Fibroblast of lung (primary cell): Measurements from ENCODE around the gene MAD2L1. TPM values are rescaled to one million over a fixed set of nuclear protein-coding genes. Genes with fewer than 3 reads are reported as not detected.

ENCODE experiments used
- DNase-seq, 2 donors: peaks; one replicate each; pipeline versions ENCODE4 v3.0.0 to v3.0.0-alpha.2; 2010; ENCODE audit warnings: low read depth in 2 of 2
- H2AFZ ChIP-seq: 2 replicates; pipeline ENCODE4 v1.5.1; 2012; ENCODE audit warnings: low read length, control low read depth, inconsistent platforms
- H3K27ac ChIP-seq: 2 replicates; pipeline ENCODE4 v1.5.1; 2011; ENCODE audit warnings: low read length, control low read depth; ENCODE audit not compliant: insufficient read depth
- H3K27me3 ChIP-seq: 2 replicates; pipeline ENCODE4 v1.5.1; 2011; ENCODE audit warnings: mild to moderate bottlenecking, low read length; ENCODE audit not compliant: control insufficient read depth, insufficient read depth
- H3K36me3 ChIP-seq: 2 replicates; pipeline ENCODE4 v1.5.1; 2011; ENCODE audit warnings: low read length; ENCODE audit not compliant: control insufficient read depth, insufficient read depth
- H3K4me1 ChIP-seq: 2 replicates; pipeline ENCODE4 v1.5.1; 2011; ENCODE audit warnings: low read length; ENCODE audit not compliant: control insufficient read depth, insufficient read depth; ENCODE audit errors: extremely low read depth
- H3K4me2 ChIP-seq: 2 replicates; pipeline ENCODE4 v1.5.1; 2011; ENCODE audit warnings: low read length, control low read depth; ENCODE audit not compliant: insufficient read depth; ENCODE audit errors: extremely low read depth
- H3K4me3 ChIP-seq, 4 experiments: fragments of 200-600 bp in 1 of 4; sonication (generic) in 1 of 4; replicated peaks in 1 of 4; 2 replicates each; pipeline ENCODE4 v1.5.1; 2011 to 2016; ENCODE audit warnings: low read length in 4 of 4, low read depth in 3 of 4, mild to moderate bottlenecking in 3 of 4, control low read depth in 2 of 4, inconsistent platforms in 1 of 4, mixed read lengths in 1 of 4; ENCODE audit not compliant: insufficient read depth in 1 of 4; ENCODE audit errors: control extremely low read depth in 1 of 4
- H3K79me2 ChIP-seq: 2 replicates; pipeline ENCODE4 v1.5.1; 2012; ENCODE audit warnings: mild to moderate bottlenecking, low read length, inconsistent platforms; ENCODE audit not compliant: control insufficient read depth, insufficient read depth
- H3K9ac ChIP-seq: 2 replicates; pipeline ENCODE4 v1.5.1; 2011; ENCODE audit warnings: mild to moderate bottlenecking, low read length, control low read depth; ENCODE audit not compliant: insufficient read depth
- H3K9me3 ChIP-seq: 2 replicates; pipeline ENCODE4 v1.5.1; 2012; ENCODE audit warnings: low read depth, low read length; ENCODE audit not compliant: control insufficient read depth, insufficient read depth
- H4K20me1 ChIP-seq: 2 replicates; pipeline ENCODE4 v1.5.1; 2011; ENCODE audit warnings: low read length; ENCODE audit not compliant: control insufficient read depth, insufficient read depth; ENCODE audit errors: extremely low read depth
- EZH2 ChIP-seq: IDR thresholded peaks from 2 replicates; pipeline ENCODE4 v1.5.1; 2012; ENCODE audit warnings: low read length, control low read depth, mild to moderate bottlenecking; ENCODE audit errors: missing control alignments
- polyA minus RNA-seq: library from RNA; depleted of rRNA, polyadenylated mRNA; stranded (reverse); fragments of >200 nt; gene quantifications from 2 replicates; pipeline ENCODE4 v1.2.3, GENCODE V29; 2011; ENCODE audit warnings: low replicate concordance
- polyA plus RNA-seq, 2 donors: library from polyadenylated mRNA; depleted of rRNA in 1 of 2; stranded (reverse) in 1 of 2; unstranded in 1 of 2; fragments of >200 nt; gene quantifications; 2 replicates each; pipeline ENCODE4 v1.2.1, GENCODE V29; 2011 to 2012; ENCODE audit warnings: missing spikeins in 1 of 2
- total RNA-seq: library from RNA; depleted of rRNA; stranded (reverse); fragments of >200 nt; gene quantifications from 2 replicates; pipeline ENCODE4 v1.2.1, GENCODE V29; 2014
- TF ChIP-seq, protein P1 (sequence below), 2 donors: IDR thresholded peaks in 1 of 2; conservative IDR thresholded peaks in 1 of 2; 1 replicate in 1 of 2; 2 replicates in 1 of 2; pipeline ENCODE4 v1.5.1; 2011 to 2012; ENCODE audit warnings: low read length in 2 of 2, control low read depth in 1 of 2, inconsistent platforms in 1 of 2, low read depth in 1 of 2, mild to moderate bottlenecking in 1 of 2

The MAD2L1 gene
- total RNA-seq (2.1 and 10.6 TPM in 2 replicates), polyA plus RNA-seq (12.8 and 38.4 TPM in 2 replicates), polyA minus RNA-seq (2.8 and 23.0 TPM in 2 replicates)
- 16.7 and 44.3 TPM in 2 replicates for polyA plus RNA-seq (2012)

DNA sequence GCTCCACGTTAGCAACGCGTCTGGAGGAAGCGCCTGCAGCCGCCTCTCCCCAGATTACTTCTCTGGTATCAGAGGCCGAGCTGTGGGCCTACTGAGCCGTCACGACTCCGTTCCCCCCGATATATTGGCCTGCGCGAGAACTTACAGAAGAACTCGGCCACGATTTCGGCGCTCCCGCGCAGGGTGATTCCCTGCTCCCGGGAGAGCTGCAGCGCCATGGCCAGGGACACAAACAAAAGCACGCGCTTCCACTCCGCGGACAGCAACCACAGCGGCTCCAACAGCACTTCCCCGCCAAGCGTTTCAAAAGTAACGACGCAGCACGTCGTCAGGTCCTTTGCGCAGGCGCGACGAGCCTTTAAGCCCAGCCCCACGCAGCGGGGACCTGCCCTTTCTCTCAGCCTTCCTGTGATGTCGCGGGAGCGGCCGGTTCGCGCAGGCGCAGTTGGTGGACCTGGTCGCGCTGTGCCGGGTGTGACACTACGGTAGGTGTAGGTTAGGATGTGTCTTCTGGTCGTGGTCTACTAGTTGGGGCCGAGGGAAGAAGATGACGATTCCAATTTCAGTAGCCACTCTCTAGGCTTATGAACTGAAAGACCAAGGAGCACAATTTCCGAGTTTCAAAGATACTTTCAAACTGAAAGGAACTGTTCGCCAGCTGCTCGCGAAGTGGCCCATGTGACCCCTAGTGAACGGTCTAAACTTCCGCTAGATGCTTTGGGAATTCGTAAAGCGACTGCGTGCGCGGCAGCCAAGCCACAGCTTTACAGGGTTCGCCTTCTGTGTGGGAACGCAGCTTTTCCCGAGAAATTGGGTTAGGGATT, at the start of gene MAD2L1:
TSS of gene MAD2L1 (minus strand) at position 332 of the 824 bp plus-strand sequence. CDS start at position 218, 114 bp downstream.
- H3K4me1 ChIP-seq, result peaks cover 8% of the 10 kb centered on the region

DNA sequence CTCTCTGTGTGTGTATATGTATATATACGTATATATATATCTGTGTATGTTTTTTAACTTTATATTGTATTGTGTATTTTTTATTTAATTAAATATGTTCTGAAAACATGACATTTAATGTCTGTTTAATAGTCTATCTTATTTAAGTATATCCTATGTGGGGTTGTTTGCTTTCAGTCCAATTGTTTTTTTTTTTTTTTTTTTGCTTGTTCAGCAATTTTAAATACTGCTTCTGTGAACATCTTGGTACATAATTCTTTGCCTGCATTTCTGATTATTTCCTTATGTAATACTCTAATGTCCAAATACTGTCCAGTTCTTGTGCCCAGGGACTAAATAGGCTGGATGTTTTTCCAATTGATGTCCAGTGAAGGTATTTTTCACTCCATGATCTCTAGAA, 45.1 kb upstream of the MAD2L1 start:
- Histone ChIP-seq H3K79me2 (no peaks in the 10 kb centered on the region), H3K27me3 (no peaks in the 10 kb centered on the region), H3K4me3 (no peak overlapping the region), H3K36me3 (no peaks in the 10 kb centered on the region), H3K27ac (no peak overlapping the region), H4K20me1 (no peaks in the 10 kb centered on the region), H3K4me1 (no peaks in the 10 kb centered on the region), H3K4me2 (no peak overlapping the region), H3K9ac (no peak overlapping the region), H2AFZ (no peak overlapping the region), H3K9me3 (no peaks in the 10 kb centered on the region)
- no peak for DNase-seq
- no peak for TF ChIP-seq EZH2
- TF ChIP-seq, protein P1, sequence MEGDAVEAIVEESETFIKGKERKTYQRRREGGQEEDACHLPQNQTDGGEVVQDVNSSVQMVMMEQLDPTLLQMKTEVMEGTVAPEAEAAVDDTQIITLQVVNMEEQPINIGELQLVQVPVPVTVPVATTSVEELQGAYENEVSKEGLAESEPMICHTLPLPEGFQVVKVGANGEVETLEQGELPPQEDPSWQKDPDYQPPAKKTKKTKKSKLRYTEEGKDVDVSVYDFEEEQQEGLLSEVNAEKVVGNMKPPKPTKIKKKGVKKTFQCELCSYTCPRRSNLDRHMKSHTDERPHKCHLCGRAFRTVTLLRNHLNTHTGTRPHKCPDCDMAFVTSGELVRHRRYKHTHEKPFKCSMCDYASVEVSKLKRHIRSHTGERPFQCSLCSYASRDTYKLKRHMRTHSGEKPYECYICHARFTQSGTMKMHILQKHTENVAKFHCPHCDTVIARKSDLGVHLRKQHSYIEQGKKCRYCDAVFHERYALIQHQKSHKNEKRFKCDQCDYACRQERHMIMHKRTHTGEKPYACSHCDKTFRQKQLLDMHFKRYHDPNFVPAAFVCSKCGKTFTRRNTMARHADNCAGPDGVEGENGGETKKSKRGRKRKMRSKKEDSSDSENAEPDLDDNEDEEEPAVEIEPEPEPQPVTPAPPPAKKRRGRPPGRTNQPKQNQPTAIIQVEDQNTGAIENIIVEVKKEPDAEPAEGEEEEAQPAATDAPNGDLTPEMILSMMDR (conservative IDR thresholded peaks at IDR 0.05 in 1 of 2, IDR thresholded peaks at IDR 0.05 in 1 of 2; ENCODE audit: low read depth in 1 of 2, low read length in 2 of 2), result no peak

More for the DNA sequence above, at the start of gene MAD2L1:
- Histone ChIP-seq H3K27me3 (no peaks in the 10 kb centered on the region), H2AFZ (peak within 1 kb of the TSS; percentile 89), H3K27ac (peak within 1 kb of the TSS; percentile 96), H3K4me2 (peak within 1 kb of the TSS; percentile 81), H4K20me1 (no peaks in the 10 kb centered on the region), H3K36me3 (no peaks in the 10 kb centered on the region), H3K79me2 (peaks cover 45% of the 10 kb centered on the region), H3K9ac (peak within 1 kb of the TSS; percentile 78), H3K9me3 (no peaks in the 10 kb centered on the region), H3K4me3 (peak within 1 kb of the TSS; percentile 59 to 80 (median 78))
- peak; percentile 96 to 98 for DNase-seq
- no peak for TF ChIP-seq EZH2
- TF ChIP-seq, protein P1 (conservative IDR thresholded peaks at IDR 0.05 in 1 of 2, IDR thresholded peaks at IDR 0.05 in 1 of 2; ENCODE audit: low read depth in 1 of 2, low read length in 2 of 2), result no peak

DNA sequence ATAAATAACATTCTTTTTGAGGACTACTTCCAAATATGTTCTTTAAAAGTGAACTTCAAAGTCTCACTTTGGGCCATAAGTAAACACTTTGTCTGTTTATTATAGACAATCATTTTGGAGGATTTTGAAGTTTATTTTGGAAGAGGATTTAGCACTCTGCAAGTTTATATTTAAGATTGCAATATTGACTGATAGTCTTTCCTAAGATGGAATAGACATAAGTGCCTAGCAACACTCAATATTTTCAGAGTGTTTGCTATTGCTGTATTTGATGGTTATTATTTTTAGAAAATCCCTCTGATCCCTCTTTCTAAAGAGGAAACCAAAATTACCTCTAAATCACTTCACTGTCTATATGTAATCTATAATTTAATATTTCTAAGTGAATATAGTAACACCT, 42.8 kb upstream of the MAD2L1 start:
- no peak for TF ChIP-seq EZH2
- TF ChIP-seq, protein P1 (conservative IDR thresholded peaks at IDR 0.05 in 1 of 2, IDR thresholded peaks at IDR 0.05 in 1 of 2; ENCODE audit: low read depth in 1 of 2, low read length in 2 of 2), result no peak
- DNase-seq, result no peak
- no peak overlapping the region for H3K9ac ChIP-seq
- no peaks in the 10 kb centered on the region for H3K9me3 ChIP-seq
- H2AFZ ChIP-seq, result no peak overlapping the region
- H3K4me1 ChIP-seq, result no peaks in the 10 kb centered on the region
- no peaks in the 10 kb centered on the region for H3K27me3 ChIP-seq
- H3K4me2 ChIP-seq, result no peak overlapping the region
- H3K4me3 ChIP-seq, result no peak overlapping the region
- no peaks in the 10 kb centered on the region for H3K79me2 ChIP-seq
- no peaks in the 10 kb centered on the region for H3K36me3 ChIP-seq
- no peaks in the 10 kb centered on the region for H4K20me1 ChIP-seq
- no peak overlapping the region for H3K27ac ChIP-seq
